OCI-LY7 (cell line): ENCODE measurements around the gene FN3K.
A peak's percentile ranks its signal among the peaks of the same experiment; 100 is the strongest.

Experiments used
- CTCF ChIP-seq: fragments of 200-600 bp; sonication (generic); conservative IDR thresholded peaks from 2 replicates; pipeline ENCODE4 v1.5.1; 2014; ENCODE audit warnings: mild to moderate bottlenecking, antibody characterized with exemption, low read length, moderate library complexity, mixed read lengths
- EZH2phosphoT487 ChIP-seq: fragments of 200-600 bp; sonication (generic); IDR thresholded peaks from 2 replicates; pipeline ENCODE4 v1.6.1; 2018; ENCODE audit warnings: low read depth, borderline replicate concordance, mild to moderate bottlenecking, mixed run types, antibody characterized with exemption, low read length, moderate library complexity, mixed read lengths

- peak; percentile 100 for TF ChIP-seq CTCF
- no peak for TF ChIP-seq EZH2phosphoT487
Measured at GRCh38 chr17:82781894-82782274, 46.5 kb downstream of the FN3K start.
